Measurements from ENCODE around the gene TMA7.
"Not testable (repeated sequence)": the region's sequence is repeated elsewhere in the genome, so short reads cannot be mapped to it uniquely, and the experiment has no call there.

TMA7 gene

GRCh38 chr3:48482822-48483221 lies 42.8 kb downstream of the TMA7 start:
- H3K9me3 Mint-ChIP-seq, H3K27ac Mint-ChIP-seq: not testable (repeated sequence)
- H3K36me3 Mint-ChIP-seq (ENCODE audit: low read depth), result peaks cover 16% of the 10 kb centered on the region

GRCh38 chr3:48486952-48487351 lies 46.9 kb downstream of the TMA7 start:
- Mint-ChIP-seq H3K36me3 (ENCODE audit: low read depth) (peaks cover 2% of the 10 kb centered on the region), H3K4me1 (ENCODE audit: low read depth) (no peaks in the 10 kb centered on the region), H3K4me3 (no peak overlapping the region), H3K27ac (no peak overlapping the region), H3K27me3 (no peaks in the 10 kb centered on the region), H3K9me3 (no peaks in the 10 kb centered on the region)
- intact Hi-C loops (cut with micrococcal nuclease), result no loop called here

More at GRCh38 chr3:48482822-48483221, 42.8 kb downstream of the TMA7 start:
- H3K4me1 Mint-ChIP-seq (ENCODE audit: low read depth), result peaks cover 12% of the 10 kb centered on the region
- intact Hi-C loops (cut with micrococcal nuclease); H3K4me3 Mint-ChIP-seq; H3K27me3 Mint-ChIP-seq: not testable (repeated sequence)

GRCh38 chr3:48492461-48493202 lies 52.6 kb downstream of the TMA7 start:
- no peak overlapping the region for H3K27ac Mint-ChIP-seq
- peaks cover 11% of the 10 kb centered on the region for H3K36me3 Mint-ChIP-seq (ENCODE audit: low read depth)
- H3K27me3 Mint-ChIP-seq, result no peaks in the 10 kb centered on the region
- H3K9me3 Mint-ChIP-seq, result no peaks in the 10 kb centered on the region
- H3K4me3 Mint-ChIP-seq, result no peak overlapping the region
- intact Hi-C loops (cut with micrococcal nuclease), result no loop called here
- H3K4me1 Mint-ChIP-seq (ENCODE audit: low read depth), result peaks cover 9% of the 10 kb centered on the region

DNA sequence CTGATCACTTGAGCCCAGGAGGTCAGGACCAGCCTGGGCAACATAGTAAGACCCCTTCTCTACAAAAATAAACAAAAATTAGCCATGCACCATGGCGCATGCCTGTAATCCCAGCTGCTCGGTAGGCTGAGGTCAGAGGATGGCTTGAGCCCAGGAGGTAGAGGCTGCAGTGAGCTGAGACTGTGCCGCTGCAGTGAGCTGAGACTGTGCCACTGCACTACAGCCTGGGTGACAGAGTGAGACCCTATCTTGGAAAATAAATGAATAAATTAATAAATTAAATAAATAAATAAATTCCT lies 53.1 kb downstream of the TMA7 start:
- no peaks in the 10 kb centered on the region for H3K27me3 Mint-ChIP-seq
- peaks cover 9% of the 10 kb centered on the region for H3K4me1 Mint-ChIP-seq (ENCODE audit: low read depth)
- H3K4me3 Mint-ChIP-seq, result no peak overlapping the region
- intact Hi-C loops (cut with micrococcal nuclease), result no loop called here
- H3K36me3 Mint-ChIP-seq (ENCODE audit: low read depth), result peaks cover 17% of the 10 kb centered on the region
- H3K27ac Mint-ChIP-seq, result no peak overlapping the region
- peaks cover 5% of the 10 kb centered on the region for H3K9me3 Mint-ChIP-seq
